ENCODE measurements around the gene ENAH. TPM values are rescaled to one million over a fixed set of nuclear protein-coding genes. Genes with fewer than 3 reads are reported as not detected.

ENAH gene
- total and polyA plus RNA-seq, 8 donors, result 8.0 to 62.8 (median 31.9) TPM

GRCh38 chr1:225667362-225667761, 14.4 kb upstream of the ENAH start:
- no peaks in the 10 kb centered on the region for H3K36me3 ChIP-seq
- ATAC-seq, result no peak
- intact Hi-C loops (cut with DNase I), result no loop called here
- no peak overlapping the region for H3K27ac ChIP-seq
- no peaks in the 10 kb centered on the region for H3K4me1 ChIP-seq
- DNase-seq, result no peak
- FAIRE-seq, result no peak
- 94 to 98% methylated on average over 4 of the region's 4 CpGs for WGBS, 2 donors
- no peaks in the 10 kb centered on the region for H3K27me3 ChIP-seq
- no peaks in the 10 kb centered on the region for H3K9me3 ChIP-seq
- TF ChIP-seq, protein P1, sequence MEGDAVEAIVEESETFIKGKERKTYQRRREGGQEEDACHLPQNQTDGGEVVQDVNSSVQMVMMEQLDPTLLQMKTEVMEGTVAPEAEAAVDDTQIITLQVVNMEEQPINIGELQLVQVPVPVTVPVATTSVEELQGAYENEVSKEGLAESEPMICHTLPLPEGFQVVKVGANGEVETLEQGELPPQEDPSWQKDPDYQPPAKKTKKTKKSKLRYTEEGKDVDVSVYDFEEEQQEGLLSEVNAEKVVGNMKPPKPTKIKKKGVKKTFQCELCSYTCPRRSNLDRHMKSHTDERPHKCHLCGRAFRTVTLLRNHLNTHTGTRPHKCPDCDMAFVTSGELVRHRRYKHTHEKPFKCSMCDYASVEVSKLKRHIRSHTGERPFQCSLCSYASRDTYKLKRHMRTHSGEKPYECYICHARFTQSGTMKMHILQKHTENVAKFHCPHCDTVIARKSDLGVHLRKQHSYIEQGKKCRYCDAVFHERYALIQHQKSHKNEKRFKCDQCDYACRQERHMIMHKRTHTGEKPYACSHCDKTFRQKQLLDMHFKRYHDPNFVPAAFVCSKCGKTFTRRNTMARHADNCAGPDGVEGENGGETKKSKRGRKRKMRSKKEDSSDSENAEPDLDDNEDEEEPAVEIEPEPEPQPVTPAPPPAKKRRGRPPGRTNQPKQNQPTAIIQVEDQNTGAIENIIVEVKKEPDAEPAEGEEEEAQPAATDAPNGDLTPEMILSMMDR (IDR thresholded peaks at IDR 0.05), result no peak
- H3K4me3 ChIP-seq, result no peak overlapping the region

GRCh38 chr1:225666495-225666894, 13.6 kb upstream of the ENAH start:
- no peaks in the 10 kb centered on the region for H3K36me3 ChIP-seq
- no peak overlapping the region for H3K4me3 ChIP-seq
- TF ChIP-seq, protein P1 (IDR thresholded peaks at IDR 0.05), result no peak
- H3K9me3 ChIP-seq, result no peaks in the 10 kb centered on the region
- intact Hi-C loops (cut with DNase I), result no loop called here
- 82 to 84% methylated on average over 4 of the region's 4 CpGs for WGBS, 2 donors
- H3K4me1 ChIP-seq, result no peaks in the 10 kb centered on the region
- H3K27ac ChIP-seq, result no peak overlapping the region
- DNase-seq, result no peak
- no peaks in the 10 kb centered on the region for H3K27me3 ChIP-seq
- FAIRE-seq, result no peak
- ATAC-seq, result no peak

DNA sequence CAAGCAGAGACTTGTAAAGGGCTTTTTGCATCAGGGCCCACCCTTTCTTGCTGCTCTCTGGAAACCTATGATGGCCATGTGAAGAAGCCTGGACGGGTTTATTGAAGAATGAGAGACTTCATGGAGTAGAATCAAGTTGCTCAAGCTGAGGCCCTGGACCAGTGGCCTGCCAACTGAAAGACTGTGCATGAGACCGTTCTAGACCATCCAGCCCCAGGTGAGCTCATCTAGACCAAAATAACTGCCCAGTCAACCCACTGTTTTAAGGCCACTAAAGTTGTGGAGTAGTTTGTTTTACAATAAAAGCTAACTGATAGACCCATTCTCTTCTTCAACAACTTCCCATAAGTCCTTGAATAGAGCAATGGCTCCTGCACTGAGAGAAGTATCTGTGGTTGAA, 11.8 kb upstream of the ENAH start:
- Histone ChIP-seq H3K4me1 (no peaks in the 10 kb centered on the region), H3K36me3 (no peaks in the 10 kb centered on the region), H3K9me3 (no peaks in the 10 kb centered on the region), H3K27ac (no peak overlapping the region), H3K4me3 (no peak overlapping the region), H3K27me3 (no peaks in the 10 kb centered on the region)
- 88 to 89% methylated on average over 2 of the region's 2 CpGs for WGBS, 2 donors
- no peak for FAIRE-seq
- TF ChIP-seq, protein P1 (IDR thresholded peaks at IDR 0.05), result no peak
- DNase-seq, result no peak
- intact Hi-C loops (cut with DNase I), result no loop called here
- no peak for ATAC-seq

GRCh38 chr1:225662155-225662554, 9.2 kb upstream of the ENAH start:
- peak; percentile 75 for FAIRE-seq
- no peaks in the 10 kb centered on the region for H3K9me3 ChIP-seq
- no peak overlapping the region for H3K27ac ChIP-seq
- DNase-seq, result no peak
- H3K27me3 ChIP-seq, result no peaks in the 10 kb centered on the region
- H3K4me1 ChIP-seq, result no peaks in the 10 kb centered on the region
- H3K36me3 ChIP-seq, result no peaks in the 10 kb centered on the region
- TF ChIP-seq, protein P1 (IDR thresholded peaks at IDR 0.05), result no peak
- WGBS, 2 donors, result 82 to 93% methylated on average over 2 of the region's 2 CpGs
- ATAC-seq, result no peak
- intact Hi-C loops (cut with DNase I), result no loop called here
- H3K4me3 ChIP-seq, result no peak overlapping the region

DNA sequence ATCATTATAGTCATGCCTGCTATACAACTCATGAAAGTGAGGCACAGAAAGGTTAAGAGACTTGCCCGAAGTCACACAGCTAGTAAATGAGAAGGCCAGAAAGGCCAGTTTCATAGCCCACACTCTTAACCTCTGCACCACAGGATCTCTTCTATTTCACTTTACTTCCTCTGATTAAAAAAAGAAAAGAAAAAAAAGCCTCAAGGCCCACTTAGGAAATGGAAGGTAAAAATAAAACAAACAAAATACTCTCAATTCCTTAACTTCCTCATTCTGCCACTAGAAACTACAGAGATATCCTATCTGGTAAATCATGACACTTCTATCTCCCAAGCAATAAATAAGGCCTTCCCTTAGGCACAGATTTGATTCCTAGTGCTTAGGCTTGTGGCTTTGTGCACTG, 7.6 kb upstream of the ENAH start:
- Histone ChIP-seq H3K36me3 (no peaks in the 10 kb centered on the region), H3K4me1 (peaks cover 0 to 4% (median 1%) of the 10 kb centered on the region in 3 donors), H3K27ac (no peak overlapping the region), H3K9me3 (no peaks in the 10 kb centered on the region), H3K27me3 (no peaks in the 10 kb centered on the region), H3K4me3 (no peak overlapping the region)
- FAIRE-seq, result no peak
- ATAC-seq, result no peak
- DNase-seq, result no peak
- TF ChIP-seq, protein P1 (IDR thresholded peaks at IDR 0.05), result no peak
- intact Hi-C loops (cut with DNase I), result no loop called here
- 90 to 97% methylated on average over 1 of the region's 1 CpG for WGBS, 2 donors

Measured in pancreas (tissue), 10 donors.